Mucosa of descending colon (tissue), 3 donors: Measurements from ENCODE around the gene TFR2. TPM values are rescaled to one million over a fixed set of nuclear protein-coding genes. Genes with fewer than 3 reads are reported as not detected.
"Not testable (repeated sequence)": the region's sequence is repeated elsewhere in the genome, so short reads cannot be mapped to it uniquely, and the experiment has no call there.

Experiments
- ATAC-seq: fragments of 200-7000 bp; cut with Tn5 transposase; one replicate; pipeline ENCODE4 v1.9.1; 2020; ENCODE audit warnings: mild to moderate bottlenecking, moderate library complexity
- DNase-seq, 3 donors: peaks; one replicate each; pipeline ENCODE4 v3.0.0-alpha.2; 2020
- H3K36me3 ChIP-seq: fragments of 200-600 bp; one replicate; pipeline ENCODE4 v1.8.0; 2021; ENCODE audit warnings: low read depth, mild to moderate bottlenecking
- H3K4me1 ChIP-seq: fragments of 200-600 bp; one replicate; pipeline ENCODE4 v1.8.0; 2021; ENCODE audit warnings: low read depth, mild to moderate bottlenecking
- H3K4me3 ChIP-seq: fragments of 200-600 bp; one replicate; pipeline ENCODE4 v1.8.0; 2021; ENCODE audit warnings: mild to moderate bottlenecking
- H3K9me3 ChIP-seq: fragments of 200-600 bp; one replicate; pipeline ENCODE4 v1.8.0; 2021; ENCODE audit warnings: mild to moderate bottlenecking
- intact Hi-C, 2 donors: fragments of 100-400 bp; cut with DNase I in 1 of 2; cut with micrococcal nuclease in 1 of 2; formaldehyde crosslinking; loops; one replicate each; pipeline versions ENCODE4 v1.11.0 to v1.11.1; 2022; cut with DNase I, micrococcal nuclease
- total RNA-seq, 3 donors: library from RNA; stranded (reverse); fragmentation: NEBNext Ultra II Directional in 2 of 3; extraction: Animal tissue kit (Norgen Biotek cat#: 25700) in 2 of 3; gene quantifications; one replicate each; pipeline versions ENCODE4 v1.2.1 to v1.2.4, GENCODE V29; 2021 to 2023
- TF ChIP-seq, protein P1 (sequence below): fragments of 200-600 bp; IDR thresholded peaks from one replicate; pipeline ENCODE4 v1.8.0; 2022; ENCODE audit warnings: antibody characterized with exemption, mild to moderate bottlenecking
- donor health status: DM: no; HTN: no; CAD: no; lungs with moderate emphysema.
- donor health status: DM: no; HTN: no; CAD: no.
- donor health status: DM: no; HTN: yes; CAD: no.

TFR2 gene
- total RNA-seq, 3 donors from 2014 or later = 0.57 to 1.2 (median 1.1) TPM

DNA sequence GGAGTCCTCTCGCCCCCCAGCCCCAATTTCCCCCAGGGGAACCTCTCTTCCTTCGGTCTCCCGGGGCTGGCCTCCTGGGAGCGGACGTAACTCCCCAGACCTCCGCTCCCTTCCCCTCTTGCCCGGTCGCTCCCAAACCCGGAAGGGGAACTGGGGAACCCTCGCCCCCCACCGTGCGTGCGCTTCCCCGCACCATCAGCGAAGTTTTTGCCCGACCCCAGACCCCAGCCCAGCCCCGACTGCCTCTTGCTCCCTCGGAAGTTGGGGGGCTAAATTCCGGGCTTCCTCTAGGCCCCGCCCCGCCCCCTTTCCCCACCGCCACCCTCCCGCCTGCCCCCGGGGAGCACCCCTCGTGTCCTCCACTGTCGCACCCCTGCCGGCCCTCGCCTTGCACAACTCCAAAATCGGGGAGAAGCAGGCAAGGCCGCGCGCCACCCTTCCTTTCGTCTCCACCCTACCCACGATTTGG, 32.6 kb upstream of the TFR2 start:
- Histone ChIP-seq H3K9me3 (no peaks in the 10 kb centered on the region), H3K4me3 (peak overlapping the region; percentile 90), H3K4me1 (no peaks in the 10 kb centered on the region), H3K36me3 (peaks cover 9% of the 10 kb centered on the region)
- peak; percentile 11 for ATAC-seq
- DNase-seq = peak; percentile 61 to 82 (median 78)
- TF ChIP-seq, protein P1, sequence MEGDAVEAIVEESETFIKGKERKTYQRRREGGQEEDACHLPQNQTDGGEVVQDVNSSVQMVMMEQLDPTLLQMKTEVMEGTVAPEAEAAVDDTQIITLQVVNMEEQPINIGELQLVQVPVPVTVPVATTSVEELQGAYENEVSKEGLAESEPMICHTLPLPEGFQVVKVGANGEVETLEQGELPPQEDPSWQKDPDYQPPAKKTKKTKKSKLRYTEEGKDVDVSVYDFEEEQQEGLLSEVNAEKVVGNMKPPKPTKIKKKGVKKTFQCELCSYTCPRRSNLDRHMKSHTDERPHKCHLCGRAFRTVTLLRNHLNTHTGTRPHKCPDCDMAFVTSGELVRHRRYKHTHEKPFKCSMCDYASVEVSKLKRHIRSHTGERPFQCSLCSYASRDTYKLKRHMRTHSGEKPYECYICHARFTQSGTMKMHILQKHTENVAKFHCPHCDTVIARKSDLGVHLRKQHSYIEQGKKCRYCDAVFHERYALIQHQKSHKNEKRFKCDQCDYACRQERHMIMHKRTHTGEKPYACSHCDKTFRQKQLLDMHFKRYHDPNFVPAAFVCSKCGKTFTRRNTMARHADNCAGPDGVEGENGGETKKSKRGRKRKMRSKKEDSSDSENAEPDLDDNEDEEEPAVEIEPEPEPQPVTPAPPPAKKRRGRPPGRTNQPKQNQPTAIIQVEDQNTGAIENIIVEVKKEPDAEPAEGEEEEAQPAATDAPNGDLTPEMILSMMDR = no peak
- intact Hi-C loops = no loop called here

DNA sequence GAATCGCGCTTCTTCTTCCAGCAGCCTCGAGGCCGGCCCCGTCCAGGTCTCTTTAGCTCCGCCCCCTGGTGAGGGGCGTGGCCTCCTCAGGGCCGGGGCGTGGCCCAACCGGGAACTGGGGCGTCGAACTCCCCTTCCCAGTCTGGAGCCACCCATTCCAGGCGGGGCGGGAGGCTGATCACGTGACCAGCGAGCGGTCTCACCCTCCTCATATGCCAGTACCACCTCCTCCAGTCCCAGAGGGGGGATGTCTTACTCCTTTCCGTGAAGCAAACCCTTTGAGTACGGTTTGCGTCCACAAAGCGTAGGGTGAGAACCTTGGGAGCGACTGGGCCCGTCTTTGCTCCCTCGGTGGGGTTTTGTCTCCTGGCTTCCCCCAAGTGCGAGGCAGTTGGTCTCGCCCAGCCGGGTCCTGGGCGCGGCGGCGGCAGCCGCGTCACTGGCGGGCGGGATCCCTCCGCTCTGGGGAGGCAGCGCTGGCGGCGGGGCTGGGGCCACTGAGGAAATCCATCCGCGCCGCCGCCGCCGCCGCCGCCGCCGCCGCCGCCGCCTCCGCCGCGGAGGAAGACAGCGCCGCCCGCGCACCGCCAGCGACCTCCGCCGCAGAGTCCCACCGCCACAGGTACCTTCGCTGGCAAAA, 32.1 kb upstream of the TFR2 start, which contains the start of gene GNB2:
Gene GNB2 (plus strand): TSS at position 439 of the 640 bp plus-strand sequence. CDS start 2,526 bp downstream, outside the sequence.
- peaks cover 5% of the 10 kb centered on the region for H3K36me3 ChIP-seq
- ATAC-seq (peak; percentile 86), DNase-seq (peak; percentile 100)
- TF ChIP-seq, protein P1 = no peak
- no peaks in the 10 kb centered on the region for H3K4me1 ChIP-seq
- intact Hi-C loops = no loop called here
- H3K4me3 ChIP-seq = peak within 1 kb of the TSS; percentile 90
- H3K9me3 ChIP-seq = no peaks in the 10 kb centered on the region

DNA sequence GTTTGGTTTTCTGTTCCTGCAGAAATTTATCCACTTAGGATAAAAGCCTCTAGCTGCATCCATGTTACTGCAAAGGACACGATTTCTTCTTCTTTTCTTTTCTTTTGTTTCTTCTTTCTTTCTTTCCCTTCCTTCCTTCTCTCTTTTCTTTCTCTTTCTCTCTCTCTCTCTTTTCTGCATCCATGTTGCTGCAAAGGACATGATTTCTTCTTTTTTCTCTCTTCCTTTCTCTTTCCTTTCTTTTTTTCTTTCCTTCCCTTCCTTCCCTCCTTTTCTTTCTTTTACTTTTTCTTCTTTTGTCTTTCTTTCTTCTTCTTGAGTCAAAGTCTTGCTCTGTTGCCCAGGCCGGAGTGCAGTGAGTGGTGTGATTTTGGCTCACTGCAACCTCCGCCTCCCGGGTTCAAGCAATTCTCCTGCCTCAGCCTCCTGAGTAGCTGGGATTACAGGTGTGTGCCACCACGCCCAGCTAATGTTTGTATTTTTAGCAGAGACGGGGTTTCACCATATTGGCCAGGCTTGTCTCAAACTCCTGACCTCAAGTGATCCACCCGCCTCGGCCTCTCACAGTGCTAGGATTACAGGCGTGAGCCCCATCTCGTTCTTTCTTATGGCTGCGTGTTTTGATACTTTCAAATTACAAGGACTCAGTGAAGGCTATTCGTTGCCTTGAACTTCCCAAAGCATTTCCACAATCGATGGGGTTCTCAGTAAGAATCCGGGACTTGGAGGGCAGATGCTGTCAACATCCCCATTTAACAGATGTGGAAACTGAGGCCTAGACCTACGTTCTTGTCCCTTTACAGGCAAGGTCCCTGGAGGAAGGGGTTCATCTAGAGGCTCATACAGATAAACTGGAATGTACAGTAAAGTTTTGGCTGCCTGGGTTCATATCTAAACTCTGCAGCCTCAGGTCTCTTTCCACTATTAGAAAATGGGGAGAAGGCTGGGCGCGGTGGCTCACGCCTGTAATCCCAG, 30.3 kb upstream of the TFR2 start:
- Histone ChIP-seq H3K4me3 (no peak overlapping the region), H3K4me1 (no peaks in the 10 kb centered on the region), H3K9me3 (no peaks in the 10 kb centered on the region), H3K36me3 (no peaks in the 10 kb centered on the region)
- ATAC-seq = no peak
- TF ChIP-seq, protein P1 = no peak
- peak in 1 of 3 donors; percentile 42 for DNase-seq
- intact Hi-C loops = no loop called here

DNA sequence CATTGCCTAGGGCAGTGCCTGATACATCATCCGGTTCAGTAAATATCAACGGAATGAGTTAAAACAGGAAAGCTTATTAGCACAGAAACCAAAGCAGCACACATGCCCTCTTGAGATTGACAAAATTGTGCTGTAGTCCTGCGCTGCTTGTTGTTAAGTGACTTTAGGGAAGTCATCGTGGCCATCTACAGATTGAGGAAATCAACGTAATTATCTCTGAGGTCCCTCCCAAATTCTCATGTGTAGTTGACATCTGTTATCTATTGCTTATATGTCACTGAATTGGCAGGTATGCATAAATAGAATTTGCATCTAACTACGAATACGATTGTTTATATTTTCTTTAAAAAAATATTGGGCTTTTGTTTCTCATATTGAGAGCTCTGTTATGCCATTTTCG, 28.7 kb upstream of the TFR2 start:
- Histone ChIP-seq H3K36me3 (no peaks in the 10 kb centered on the region), H3K9me3 (no peaks in the 10 kb centered on the region), H3K4me3 (no peak overlapping the region), H3K4me1 (no peaks in the 10 kb centered on the region)
- TF ChIP-seq, protein P1 = no peak
- ATAC-seq (no peak), DNase-seq (peak in 1 of 3 donors; percentile 1)
- intact Hi-C loops = no loop called here

DNA sequence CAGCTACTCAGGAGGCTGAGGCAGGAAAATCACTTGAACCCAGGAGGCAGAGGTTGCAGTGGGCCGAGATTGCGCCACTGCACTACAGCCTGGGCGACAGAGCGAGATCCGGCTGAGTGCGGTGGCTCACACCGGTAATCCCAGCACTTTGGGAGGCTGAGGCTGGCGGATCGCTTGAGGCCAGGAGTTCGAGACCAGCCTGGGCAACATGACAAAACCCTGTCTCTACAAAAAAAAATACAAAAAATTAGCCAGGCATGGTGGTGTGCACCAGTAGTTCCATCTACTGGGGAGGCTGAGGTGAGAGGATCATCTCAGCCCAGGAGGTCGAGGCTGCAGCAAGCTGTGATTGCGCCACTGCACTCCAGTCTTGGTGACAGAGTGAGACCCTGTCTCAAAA, 27.8 kb upstream of the TFR2 start:
- intact Hi-C loops, H3K36me3 ChIP-seq, H3K9me3 ChIP-seq, H3K4me3 ChIP-seq, H3K4me1 ChIP-seq, ATAC-seq: not testable (repeated sequence)
- peak in 1 of 3 donors; percentile 37 for DNase-seq

DNA sequence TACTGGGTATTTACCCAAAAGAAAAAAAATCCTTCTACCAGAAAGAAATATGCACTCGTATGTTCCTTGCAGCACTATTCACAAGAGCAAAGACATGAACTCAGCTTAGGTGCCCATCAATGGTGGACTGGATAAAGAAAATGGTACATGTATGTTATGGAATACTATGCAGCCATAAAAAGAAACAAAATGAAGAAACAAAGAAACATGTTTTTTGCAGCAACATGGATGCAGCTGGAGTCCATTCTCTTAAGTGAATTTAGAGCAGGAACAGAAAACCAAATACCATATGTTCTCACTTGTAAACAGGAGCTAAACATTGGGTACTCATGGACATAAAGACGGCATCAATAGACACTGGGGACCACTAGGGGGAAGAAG, 26.7 kb upstream of the TFR2 start:
- Histone ChIP-seq H3K9me3 (no peaks in the 10 kb centered on the region), H3K4me3 (no peak overlapping the region), H3K36me3 (no peaks in the 10 kb centered on the region), H3K4me1 (no peaks in the 10 kb centered on the region)
- TF ChIP-seq, protein P1 = no peak
- ATAC-seq (no peak), DNase-seq (no peak)
- intact Hi-C loops = no loop called here
